ENCODE results near the gene PACS2.

PACS2 gene

DNA sequence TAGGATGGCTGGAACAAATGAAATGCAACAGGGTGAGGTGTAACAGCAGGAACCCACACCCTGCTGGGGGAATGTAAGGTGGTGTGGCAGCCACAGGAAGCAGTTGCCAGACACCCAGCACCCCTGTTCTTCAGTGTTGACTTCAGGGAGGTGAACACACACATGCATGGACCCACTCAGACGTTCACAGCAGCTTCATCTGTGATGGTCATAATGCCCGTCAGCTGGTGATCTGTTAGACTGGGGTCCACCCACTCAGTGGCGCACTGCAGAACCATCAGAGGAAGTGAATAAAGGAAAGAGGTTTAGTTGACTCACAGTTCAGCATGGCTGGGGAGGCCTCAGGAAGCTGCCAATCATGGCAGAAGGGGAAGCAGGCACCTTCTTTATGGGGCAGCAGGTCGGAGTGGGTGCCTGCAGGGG lies 61.1 kb downstream of the PACS2 start:
- Histone ChIP-seq H3K27ac (replicated peaks) (no peak overlapping the region), H3K27me3 (ENCODE audit: insufficient read depth, poor library complexity, severe bottlenecking) (no peaks in the 10 kb centered on the region), H3K4me3 (replicated peaks; ENCODE audit: insufficient read depth, low read length) (no peak overlapping the region)
- TF ChIP-seq SPI1 (IDR thresholded peaks at IDR 0.05; ENCODE audit: borderline replicate concordance, low read depth), result peak; percentile 43; the same call in 1 of the 2 replicates
- TF ChIP-seq, protein P1, sequence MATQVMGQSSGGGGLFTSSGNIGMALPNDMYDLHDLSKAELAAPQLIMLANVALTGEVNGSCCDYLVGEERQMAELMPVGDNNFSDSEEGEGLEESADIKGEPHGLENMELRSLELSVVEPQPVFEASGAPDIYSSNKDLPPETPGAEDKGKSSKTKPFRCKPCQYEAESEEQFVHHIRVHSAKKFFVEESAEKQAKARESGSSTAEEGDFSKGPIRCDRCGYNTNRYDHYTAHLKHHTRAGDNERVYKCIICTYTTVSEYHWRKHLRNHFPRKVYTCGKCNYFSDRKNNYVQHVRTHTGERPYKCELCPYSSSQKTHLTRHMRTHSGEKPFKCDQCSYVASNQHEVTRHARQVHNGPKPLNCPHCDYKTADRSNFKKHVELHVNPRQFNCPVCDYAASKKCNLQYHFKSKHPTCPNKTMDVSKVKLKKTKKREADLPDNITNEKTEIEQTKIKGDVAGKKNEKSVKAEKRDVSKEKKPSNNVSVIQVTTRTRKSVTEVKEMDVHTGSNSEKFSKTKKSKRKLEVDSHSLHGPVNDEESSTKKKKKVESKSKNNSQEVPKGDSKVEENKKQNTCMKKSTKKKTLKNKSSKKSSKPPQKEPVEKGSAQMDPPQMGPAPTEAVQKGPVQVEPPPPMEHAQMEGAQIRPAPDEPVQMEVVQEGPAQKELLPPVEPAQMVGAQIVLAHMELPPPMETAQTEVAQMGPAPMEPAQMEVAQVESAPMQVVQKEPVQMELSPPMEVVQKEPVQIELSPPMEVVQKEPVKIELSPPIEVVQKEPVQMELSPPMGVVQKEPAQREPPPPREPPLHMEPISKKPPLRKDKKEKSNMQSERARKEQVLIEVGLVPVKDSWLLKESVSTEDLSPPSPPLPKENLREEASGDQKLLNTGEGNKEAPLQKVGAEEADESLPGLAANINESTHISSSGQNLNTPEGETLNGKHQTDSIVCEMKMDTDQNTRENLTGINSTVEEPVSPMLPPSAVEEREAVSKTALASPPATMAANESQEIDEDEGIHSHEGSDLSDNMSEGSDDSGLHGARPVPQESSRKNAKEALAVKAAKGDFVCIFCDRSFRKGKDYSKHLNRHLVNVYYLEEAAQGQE (IDR thresholded peaks at IDR 0.05; ENCODE audit: insufficient replicate concordance, low read depth), result no peak
- peak; percentile 40 to 55 for DNase-seq (ENCODE audit: low read depth in 1 of 2, low spot score in 1 of 2)

DNA sequence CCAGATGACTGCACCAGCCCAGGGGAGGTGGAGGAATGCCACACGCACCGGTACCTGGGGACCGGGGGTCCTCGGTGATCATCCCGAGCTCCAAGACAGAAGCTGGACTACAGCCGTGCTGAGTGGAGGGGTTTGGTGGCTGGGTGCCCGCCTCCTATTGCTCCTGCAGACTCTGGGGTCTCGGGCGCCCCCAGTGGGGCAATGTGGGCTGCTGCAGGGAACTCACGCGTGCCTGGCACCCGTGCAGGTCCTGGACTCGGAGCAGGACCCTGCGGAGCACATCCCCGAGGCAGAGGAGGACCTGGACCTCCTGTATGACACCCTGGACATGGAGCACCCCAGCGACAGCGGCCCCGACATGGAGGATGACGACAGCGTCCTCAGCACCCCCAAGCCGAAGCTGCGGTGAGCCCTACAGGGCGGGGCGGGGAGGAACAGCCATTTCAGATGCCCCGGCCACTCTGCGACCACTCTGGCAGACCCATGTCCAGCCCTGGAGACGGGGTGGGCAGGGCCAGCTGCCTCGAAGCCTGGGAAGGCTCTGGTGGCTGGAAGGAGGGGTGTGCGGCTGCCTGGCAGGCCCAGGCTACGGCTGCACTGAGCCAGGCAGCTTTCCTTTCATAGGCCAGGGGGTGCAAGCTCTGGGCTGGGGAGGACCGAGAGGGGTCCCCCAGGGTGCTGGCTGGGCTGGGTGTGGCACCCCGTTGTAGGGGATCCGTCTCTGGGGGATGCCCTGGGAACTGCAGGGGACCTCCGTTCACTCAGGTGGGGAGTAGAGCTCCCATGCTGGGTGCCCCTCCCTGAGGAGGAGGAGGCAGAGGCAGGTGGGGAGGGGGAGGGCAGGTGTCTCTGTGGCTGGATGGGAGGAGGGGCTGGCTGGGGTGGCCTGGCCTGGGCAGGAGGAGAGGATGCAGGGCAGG lies 62.2 kb downstream of the PACS2 start:
- no peak for DNase-seq (ENCODE audit: low read depth in 1 of 2, low spot score in 1 of 2)
- no peak for TF ChIP-seq POLR2AphosphoS5 (IDR thresholded peaks at IDR 0.05; ENCODE audit: low read depth)
- no peak for TF ChIP-seq SPI1 (IDR thresholded peaks at IDR 0.05; ENCODE audit: borderline replicate concordance, low read depth)
- TF ChIP-seq, protein P2, sequence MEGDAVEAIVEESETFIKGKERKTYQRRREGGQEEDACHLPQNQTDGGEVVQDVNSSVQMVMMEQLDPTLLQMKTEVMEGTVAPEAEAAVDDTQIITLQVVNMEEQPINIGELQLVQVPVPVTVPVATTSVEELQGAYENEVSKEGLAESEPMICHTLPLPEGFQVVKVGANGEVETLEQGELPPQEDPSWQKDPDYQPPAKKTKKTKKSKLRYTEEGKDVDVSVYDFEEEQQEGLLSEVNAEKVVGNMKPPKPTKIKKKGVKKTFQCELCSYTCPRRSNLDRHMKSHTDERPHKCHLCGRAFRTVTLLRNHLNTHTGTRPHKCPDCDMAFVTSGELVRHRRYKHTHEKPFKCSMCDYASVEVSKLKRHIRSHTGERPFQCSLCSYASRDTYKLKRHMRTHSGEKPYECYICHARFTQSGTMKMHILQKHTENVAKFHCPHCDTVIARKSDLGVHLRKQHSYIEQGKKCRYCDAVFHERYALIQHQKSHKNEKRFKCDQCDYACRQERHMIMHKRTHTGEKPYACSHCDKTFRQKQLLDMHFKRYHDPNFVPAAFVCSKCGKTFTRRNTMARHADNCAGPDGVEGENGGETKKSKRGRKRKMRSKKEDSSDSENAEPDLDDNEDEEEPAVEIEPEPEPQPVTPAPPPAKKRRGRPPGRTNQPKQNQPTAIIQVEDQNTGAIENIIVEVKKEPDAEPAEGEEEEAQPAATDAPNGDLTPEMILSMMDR (IDR thresholded peaks at IDR 0.05; ENCODE audit: insufficient read depth, low read length), result no peak
- TF ChIP-seq GABPA (IDR thresholded peaks at IDR 0.05; ENCODE audit: low read depth), result no peak
- TF ChIP-seq, protein P1 (IDR thresholded peaks at IDR 0.05; ENCODE audit: insufficient replicate concordance, low read depth), result no peak
- Histone ChIP-seq H3K27ac (replicated peaks) (no peak overlapping the region), H3K4me3 (replicated peaks; ENCODE audit: insufficient read depth, low read length) (no peak overlapping the region), H3K27me3 (ENCODE audit: insufficient read depth, poor library complexity, severe bottlenecking) (no peaks in the 10 kb centered on the region)

DNA sequence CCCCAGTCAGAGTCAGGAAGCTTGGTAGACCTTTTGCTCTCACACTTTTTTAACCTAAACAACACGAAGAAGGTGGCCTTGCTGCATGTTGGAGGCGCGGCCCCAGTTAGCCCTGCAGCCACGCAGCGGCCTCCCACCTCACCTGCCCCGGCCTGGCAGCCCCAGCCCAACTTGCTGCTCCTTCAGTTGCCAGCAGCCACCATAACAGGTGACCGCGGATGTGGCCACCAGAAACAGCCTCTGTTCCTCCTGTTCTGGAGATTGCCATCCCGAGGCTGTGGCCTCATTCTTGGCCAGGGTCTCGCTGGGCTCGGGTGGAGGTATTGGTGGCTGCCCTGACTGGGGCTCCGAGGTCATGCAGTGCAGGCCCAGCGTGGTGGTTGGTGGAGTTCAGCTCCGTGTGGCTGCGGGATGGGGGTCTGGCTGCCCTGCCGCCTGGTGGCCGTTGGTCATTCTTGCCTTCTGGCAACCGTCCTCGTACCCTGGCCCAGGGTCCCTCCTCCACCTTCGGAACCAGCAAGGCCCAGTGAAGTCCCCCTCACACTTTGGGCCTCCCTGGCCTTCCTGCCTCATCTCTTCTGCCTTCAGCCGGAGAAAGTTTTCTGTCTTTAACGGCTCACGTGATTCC lies 63.1 kb downstream of the PACS2 start:
- no peaks in the 10 kb centered on the region for H3K27me3 ChIP-seq (ENCODE audit: insufficient read depth, poor library complexity, severe bottlenecking)
- H3K27ac ChIP-seq (replicated peaks), result no peak overlapping the region
- TF ChIP-seq SPI1 (IDR thresholded peaks at IDR 0.05; ENCODE audit: borderline replicate concordance, low read depth), result no peak
- no peak for TF ChIP-seq POLR2AphosphoS5 (IDR thresholded peaks at IDR 0.05; ENCODE audit: low read depth)
- TF ChIP-seq, protein P1 (IDR thresholded peaks at IDR 0.05; ENCODE audit: insufficient replicate concordance, low read depth), result no peak
- TF ChIP-seq, protein P2 (IDR thresholded peaks at IDR 0.05; ENCODE audit: insufficient read depth, low read length), result no peak
- TF ChIP-seq GABPA (IDR thresholded peaks at IDR 0.05; ENCODE audit: low read depth), result no peak
- DNase-seq (ENCODE audit: low read depth in 1 of 2, low spot score in 1 of 2), result no peak
- no peak overlapping the region for H3K4me3 ChIP-seq (replicated peaks; ENCODE audit: insufficient read depth, low read length)

Measured in HL-60 (cell line).